ENCODE measurements around the gene OGA.
"Not testable (repeated sequence)": the region's sequence is repeated elsewhere in the genome, so short reads cannot be mapped to it uniquely, and the experiment has no call there.

The OGA gene

DNA sequence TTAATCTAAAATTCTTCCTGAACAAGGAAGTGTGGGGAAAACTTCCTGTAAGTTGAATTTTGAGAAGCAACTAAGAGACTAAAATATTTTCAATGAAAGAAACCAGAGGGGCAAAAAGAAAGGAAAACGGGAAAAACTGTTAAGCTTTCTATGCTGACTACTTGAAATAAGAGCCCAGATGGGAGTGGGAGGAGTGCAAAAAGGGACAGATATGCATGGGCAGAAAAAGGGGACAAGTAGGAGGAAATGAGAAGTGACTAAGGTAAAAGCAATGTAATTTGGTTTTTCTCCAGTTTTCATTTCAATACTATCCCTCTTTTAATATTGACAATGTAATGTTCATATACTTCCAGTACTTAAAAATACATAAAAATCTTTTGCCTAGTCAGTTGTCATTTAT, 11.1 kb downstream of the OGA start:
- H3K27me3 ChIP-seq (replicated peaks) = no peaks in the 10 kb centered on the region
- no peak for DNase-seq
- no peak overlapping the region for H3K27ac ChIP-seq
- in situ Hi-C loops (cut with HindIII; ENCODE audit: low pct_ligation_motif_present, low sequenced_read_pairs) = no loop called here
- no peak overlapping the region for H3K4me3 ChIP-seq (ENCODE audit: low read depth, low read length)
- H3K36me3 ChIP-seq (replicated peaks) = peaks cover 70% of the 10 kb centered on the region
- TF ChIP-seq, protein P1, sequence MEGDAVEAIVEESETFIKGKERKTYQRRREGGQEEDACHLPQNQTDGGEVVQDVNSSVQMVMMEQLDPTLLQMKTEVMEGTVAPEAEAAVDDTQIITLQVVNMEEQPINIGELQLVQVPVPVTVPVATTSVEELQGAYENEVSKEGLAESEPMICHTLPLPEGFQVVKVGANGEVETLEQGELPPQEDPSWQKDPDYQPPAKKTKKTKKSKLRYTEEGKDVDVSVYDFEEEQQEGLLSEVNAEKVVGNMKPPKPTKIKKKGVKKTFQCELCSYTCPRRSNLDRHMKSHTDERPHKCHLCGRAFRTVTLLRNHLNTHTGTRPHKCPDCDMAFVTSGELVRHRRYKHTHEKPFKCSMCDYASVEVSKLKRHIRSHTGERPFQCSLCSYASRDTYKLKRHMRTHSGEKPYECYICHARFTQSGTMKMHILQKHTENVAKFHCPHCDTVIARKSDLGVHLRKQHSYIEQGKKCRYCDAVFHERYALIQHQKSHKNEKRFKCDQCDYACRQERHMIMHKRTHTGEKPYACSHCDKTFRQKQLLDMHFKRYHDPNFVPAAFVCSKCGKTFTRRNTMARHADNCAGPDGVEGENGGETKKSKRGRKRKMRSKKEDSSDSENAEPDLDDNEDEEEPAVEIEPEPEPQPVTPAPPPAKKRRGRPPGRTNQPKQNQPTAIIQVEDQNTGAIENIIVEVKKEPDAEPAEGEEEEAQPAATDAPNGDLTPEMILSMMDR (IDR thresholded peaks at IDR 0.05; ENCODE audit: low read depth, low read length, missing control alignments) = no peak

GRCh38 chr10:101803511-101803910, 14.7 kb downstream of the OGA start:
- no peak overlapping the region for H3K4me3 ChIP-seq (ENCODE audit: low read depth, low read length)
- H3K36me3 ChIP-seq (replicated peaks) = peaks cover 80% of the 10 kb centered on the region
- no peak for DNase-seq
- no peaks in the 10 kb centered on the region for H3K27me3 ChIP-seq (replicated peaks)
- in situ Hi-C loops (cut with HindIII; ENCODE audit: low pct_ligation_motif_present, low sequenced_read_pairs) = no loop called here
- TF ChIP-seq, protein P1 (IDR thresholded peaks at IDR 0.05; ENCODE audit: low read depth, low read length, missing control alignments) = no peak
- H3K27ac ChIP-seq = no peak overlapping the region

- DNase-seq = no peak
- Histone ChIP-seq H3K27ac (no peak overlapping the region), H3K36me3 (replicated peaks) (peaks cover 97% of the 10 kb centered on the region), H3K27me3 (replicated peaks) (no peaks in the 10 kb centered on the region), H3K4me3 (ENCODE audit: low read depth, low read length) (no peak overlapping the region)
- in situ Hi-C loops (cut with HindIII; ENCODE audit: low pct_ligation_motif_present, low sequenced_read_pairs) = no loop called here
- TF ChIP-seq, protein P1 (IDR thresholded peaks at IDR 0.05; ENCODE audit: low read depth, low read length, missing control alignments) = no peak
Measured at GRCh38 chr10:101797403-101798059, 20.7 kb downstream of the OGA start.

DNA sequence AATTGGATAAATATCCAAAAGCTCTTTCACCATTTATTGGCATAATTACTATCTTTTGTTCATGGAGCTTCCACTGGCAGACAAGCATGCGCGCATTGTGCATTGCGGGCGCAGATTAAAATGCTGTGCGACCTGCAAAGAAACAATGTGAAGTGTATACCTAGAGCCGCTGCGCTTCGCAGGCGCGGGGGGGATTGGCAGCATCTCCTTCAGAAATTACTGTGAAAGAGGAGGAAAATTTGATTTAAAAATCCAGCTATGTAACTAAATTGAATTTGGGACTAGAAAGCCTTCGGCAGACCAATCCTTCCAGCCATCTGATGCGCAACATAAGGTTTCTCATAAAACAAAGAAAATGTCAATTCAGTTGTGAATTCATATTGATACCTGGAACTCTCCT, 24.7 kb downstream of the OGA start:
- H3K36me3 ChIP-seq (replicated peaks) = peaks cover 93% of the 10 kb centered on the region
- no peak overlapping the region for H3K4me3 ChIP-seq (ENCODE audit: low read depth, low read length)
- TF ChIP-seq, protein P1 (IDR thresholded peaks at IDR 0.05; ENCODE audit: low read depth, low read length, missing control alignments) = no peak
- in situ Hi-C loops (cut with HindIII; ENCODE audit: low pct_ligation_motif_present, low sequenced_read_pairs) = no loop called here
- DNase-seq = no peak
- no peaks in the 10 kb centered on the region for H3K27me3 ChIP-seq (replicated peaks)
- H3K27ac ChIP-seq = no peak overlapping the region

GRCh38 chr10:101789686-101790085, 28.6 kb downstream of the OGA start:
- no peak overlapping the region for H3K27ac ChIP-seq
- in situ Hi-C loops (cut with HindIII; ENCODE audit: low pct_ligation_motif_present, low sequenced_read_pairs) = no loop called here
- H3K27me3 ChIP-seq (replicated peaks) = no peaks in the 10 kb centered on the region
- H3K4me3 ChIP-seq (ENCODE audit: low read depth, low read length) = no peak overlapping the region
- TF ChIP-seq, protein P1 (IDR thresholded peaks at IDR 0.05; ENCODE audit: low read depth, low read length, missing control alignments) = no peak
- no peak for DNase-seq
- peaks cover 91% of the 10 kb centered on the region for H3K36me3 ChIP-seq (replicated peaks)

DNA sequence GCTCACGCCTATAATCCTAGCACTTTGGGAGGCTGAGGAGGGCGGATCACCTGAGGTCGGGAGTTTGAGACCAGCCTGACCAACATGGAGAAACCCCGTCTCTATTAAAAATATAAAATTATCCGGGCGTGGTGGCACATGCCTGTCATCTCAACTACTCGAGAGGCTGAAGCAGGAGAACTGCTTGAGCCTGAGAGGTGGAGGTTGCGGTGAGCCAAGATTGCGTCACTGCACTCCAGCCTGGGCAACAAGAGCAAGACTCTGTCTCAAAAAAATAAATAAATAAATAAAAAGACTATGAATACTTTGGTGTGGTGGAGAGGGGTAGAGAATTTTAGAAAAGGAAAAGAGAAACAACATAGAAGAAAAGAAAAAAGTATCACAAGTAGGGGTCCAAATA, 29.0 kb downstream of the OGA start:
- H3K27me3 ChIP-seq (replicated peaks); in situ Hi-C loops (cut with HindIII; ENCODE audit: low pct_ligation_motif_present, low sequenced_read_pairs); H3K4me3 ChIP-seq (ENCODE audit: low read depth, low read length); DNase-seq; H3K27ac ChIP-seq: not testable (repeated sequence)
- peaks cover 91% of the 10 kb centered on the region for H3K36me3 ChIP-seq (replicated peaks)
